ENCODE data around the gene MYH7.
A peak's percentile ranks its signal among the peaks of the same experiment; 100 is the strongest.
"Not testable (repeated sequence)": the region's sequence is repeated elsewhere in the genome, so short reads cannot be mapped to it uniquely, and the experiment has no call there.

MYH7 gene

GRCh38 chr14:23386266-23386657 lies 49.2 kb downstream of the MYH7 start:
- DNase-seq (ENCODE audit: low spot score): not testable (repeated sequence)

GRCh38 chr14:23385642-23386265 lies 49.7 kb downstream of the MYH7 start:
- DNase-seq (ENCODE audit: low spot score): no peak

GRCh38 chr14:23385244-23385641 lies 50.2 kb downstream of the MYH7 start:
- DNase-seq (ENCODE audit: low spot score): no peak

GRCh38 chr14:23384364-23385080 lies 50.9 kb downstream of the MYH7 start:
- no peak for DNase-seq (ENCODE audit: low spot score)

- DNase-seq (ENCODE audit: low spot score): no peak
Observed at GRCh38 chr14:23382731-23383440, 52.6 kb downstream of the MYH7 start.

- no peak for DNase-seq (ENCODE audit: low spot score)
Observed at GRCh38 chr14:23382276-23382675, 53.2 kb downstream of the MYH7 start.

GRCh38 chr14:23381871-23382270 lies 53.6 kb downstream of the MYH7 start:
- DNase-seq (ENCODE audit: low spot score): no peak

GRCh38 chr14:23380976-23381375 lies 54.5 kb downstream of the MYH7 start:
- no peak for DNase-seq (ENCODE audit: low spot score)

- no peak for DNase-seq (ENCODE audit: low spot score)
Observed at GRCh38 chr14:23380197-23380914, 55.1 kb downstream of the MYH7 start.

GRCh38 chr14:23379366-23380196 lies 55.9 kb downstream of the MYH7 start:
- DNase-seq (ENCODE audit: low spot score): peak; percentile 75

GRCh38 chr14:23378612-23379220 lies 56.7 kb downstream of the MYH7 start:
- no peak for DNase-seq (ENCODE audit: low spot score)

- DNase-seq (ENCODE audit: low spot score): no peak
Observed at GRCh38 chr14:23377573-23378563, 57.6 kb downstream of the MYH7 start.

GRCh38 chr14:23377198-23377550 lies 58.3 kb downstream of the MYH7 start:
- DNase-seq (ENCODE audit: low spot score): no peak

- DNase-seq (ENCODE audit: low spot score): no peak
Observed at GRCh38 chr14:23376482-23377197, 58.8 kb downstream of the MYH7 start, which contains the start of gene CMTM5. Gene CMTM5 (plus strand): TSS chr14:23377046. CDS start chr14:23377252, 206 bp downstream.

GRCh38 chr14:23375527-23376251 lies 59.8 kb downstream of the MYH7 start:
- no peak for DNase-seq (ENCODE audit: low spot score)

GRCh38 chr14:23373041-23373440 lies 62.4 kb downstream of the MYH7 start:
- no peak for DNase-seq (ENCODE audit: low spot score)

GRCh38 chr14:23372509-23372908 lies 63.0 kb downstream of the MYH7 start, which contains the start of gene IL25:
Gene IL25 (plus strand): TSS chr14:23372809.
- no peak for DNase-seq (ENCODE audit: low spot score)

- DNase-seq (ENCODE audit: low spot score): no peak
Observed at GRCh38 chr14:23371865-23372264, 63.6 kb downstream of the MYH7 start.
